ENCODE data around the gene HOXB6. TPM values are rescaled to one million over a fixed set of nuclear protein-coding genes. Genes with fewer than 3 reads are reported as not detected.
A peak's percentile ranks its signal among the peaks of the same experiment; 100 is the strongest.

HOXB6 gene
- total RNA-seq, 4 donors from 2014 or later, result 0.66 to 5.1 (median 2.9) TPM

GRCh38 chr17:48617471-48618255 lies 12.9 kb upstream of the HOXB6 start:
- H3K4me1 ChIP-seq, result peaks cover 0 to 45% (median 9%) of the 10 kb centered on the region in 4 donors
- no peak for DNase-seq (ENCODE audit: low spot score in 2 of 2)
- H3K9me3 ChIP-seq, result no peaks in the 10 kb centered on the region
- WGBS, 2 donors, result 19 to 27% methylated on average over 42 to 43 of the region's 43 CpGs
- no peak overlapping the region for H3K27ac ChIP-seq
- H3K36me3 ChIP-seq, result no peaks in the 10 kb centered on the region
- no peak overlapping the region for H3K4me3 ChIP-seq
- peaks cover 0 to 98% of the 10 kb centered on the region in 2 donors for H3K27me3 ChIP-seq
- TF ChIP-seq EP300 (IDR thresholded peaks at IDR 0.05), result no peak
- no peak for TF ChIP-seq POLR2A (IDR thresholded peaks at IDR 0.05)
- no peak for TF ChIP-seq CTCF (IDR thresholded peaks at IDR 0.05)

- TF ChIP-seq EP300 (IDR thresholded peaks at IDR 0.05), result no peak
- no peak for TF ChIP-seq POLR2A (IDR thresholded peaks at IDR 0.05)
- TF ChIP-seq CTCF (IDR thresholded peaks at IDR 0.05), result no peak
- WGBS, 2 donors, result 49 to 52% methylated on average over 15 of the region's 15 CpGs
Observed at GRCh38 chr17:48616717-48617470, 12.1 kb upstream of the HOXB6 start.

GRCh38 chr17:48615963-48616716 lies 11.4 kb upstream of the HOXB6 start:
- Histone ChIP-seq H3K9me3 (no peaks in the 10 kb centered on the region), H3K36me3 (no peaks in the 10 kb centered on the region), H3K27ac (no peak overlapping the region), H3K27me3 (peaks cover 5 to 98% of the 10 kb centered on the region in 2 donors), H3K4me1 (peaks cover 0 to 61% (median 16%) of the 10 kb centered on the region in 4 donors), H3K4me3 (no peak overlapping the region)
- no peak for DNase-seq (ENCODE audit: low spot score in 2 of 2)
- WGBS, 2 donors, result 32 to 42% methylated on average over 16 to 17 of the region's 17 CpGs
- TF ChIP-seq POLR2A (IDR thresholded peaks at IDR 0.05) (no peak), EP300 (IDR thresholded peaks at IDR 0.05) (no peak), CTCF (IDR thresholded peaks at IDR 0.05) (no peak)

More at GRCh38 chr17:48616717-48617470, 12.1 kb upstream of the HOXB6 start:
- H3K36me3 ChIP-seq, result no peaks in the 10 kb centered on the region
- no peak for DNase-seq (ENCODE audit: low spot score in 2 of 2)
- no peaks in the 10 kb centered on the region for H3K9me3 ChIP-seq
- no peak overlapping the region for H3K4me3 ChIP-seq
- no peak overlapping the region for H3K27ac ChIP-seq
- H3K27me3 ChIP-seq, result peaks cover 2 to 98% of the 10 kb centered on the region in 2 donors
- H3K4me1 ChIP-seq, result peaks cover 0 to 53% (median 13%) of the 10 kb centered on the region in 4 donors

- DNase-seq (ENCODE audit: low spot score in 2 of 2), result no peak
- no peaks in the 10 kb centered on the region for H3K36me3 ChIP-seq
- peak within 1 kb of the TSS in 2 of 4 donors; percentile 32 to 86 for H3K27ac ChIP-seq
- H3K27me3 ChIP-seq, result peaks cover 5 to 98% of the 10 kb centered on the region in 2 donors
- 18 to 20% methylated on average over 40 to 41 of the region's 41 CpGs for WGBS, 2 donors
- TF ChIP-seq EP300 (IDR thresholded peaks at IDR 0.05) (no peak), POLR2A (IDR thresholded peaks at IDR 0.05) (no peak), CTCF (IDR thresholded peaks at IDR 0.05) (no peak)
- peaks cover 0 to 69% (median 17%) of the 10 kb centered on the region in 4 donors for H3K4me1 ChIP-seq
- peak within 1 kb of the TSS in 3 of 4 donors; percentile 21 to 71 (median 57) for H3K4me3 ChIP-seq
- H3K9me3 ChIP-seq, result no peaks in the 10 kb centered on the region
Observed at GRCh38 chr17:48615047-48615962, 10.5 kb upstream of the HOXB6 start, which contains the start of gene HOXB8. HOXB8 (minus strand) TSS chr17:48615292; CDS start chr17:48614704, 588 bp downstream.
